Stimulated activated CD8-positive, alpha-beta memory T cell treated with anti-CD3 and anti-CD28 coated beads, Interleukin-7, amount 100 ng/mL, for 1 hour (primary cell): Measurements from ENCODE around the gene BFAR.
"Not testable (repeated sequence)": the region's sequence is repeated elsewhere in the genome, so short reads cannot be mapped to it uniquely, and the experiment has no call there.

Experiments
- DNase-seq, 2 donors: peaks; one replicate each; pipeline ENCODE4 v3.0.0-alpha.2; 2020; ENCODE audit warnings: low read depth in 2 of 2

Gene BFAR

GRCh38 chr16:14635395-14636165, 2.8 kb downstream of the BFAR start:
- no peak for DNase-seq

GRCh38 chr16:14636179-14636950, 3.6 kb downstream of the BFAR start:
- DNase-seq, result not testable (repeated sequence)

- not testable (repeated sequence) for DNase-seq
Observed at GRCh38 chr16:14636951-14637240, 4.1 kb downstream of the BFAR start.

GRCh38 chr16:14640538-14640937, 7.8 kb downstream of the BFAR start:
- DNase-seq, result no peak

- no peak for DNase-seq
Observed at GRCh38 chr16:14641206-14641605, 8.5 kb downstream of the BFAR start.

GRCh38 chr16:14641926-14642325, 9.2 kb downstream of the BFAR start:
- no peak for DNase-seq

GRCh38 chr16:14649816-14650215, 17.1 kb downstream of the BFAR start:
- DNase-seq, result no peak

- DNase-seq, result no peak
Observed at GRCh38 chr16:14650629-14651028, 17.9 kb downstream of the BFAR start.

GRCh38 chr16:14652726-14653125, 20.0 kb downstream of the BFAR start:
- no peak for DNase-seq

GRCh38 chr16:14658063-14658462, 25.3 kb downstream of the BFAR start:
- no peak for DNase-seq

GRCh38 chr16:14667347-14668266, 34.9 kb downstream of the BFAR start:
- DNase-seq, result no peak

- no peak for DNase-seq
Observed at GRCh38 chr16:14668556-14669223, 35.9 kb downstream of the BFAR start.

GRCh38 chr16:14669776-14670175, 37.0 kb downstream of the BFAR start:
- no peak for DNase-seq

- no peak for DNase-seq
Observed at GRCh38 chr16:14672403-14672971, 39.7 kb downstream of the BFAR start.

- no peak for DNase-seq
Observed at GRCh38 chr16:14676633-14677032, 43.9 kb downstream of the BFAR start.

GRCh38 chr16:14677627-14678026, 44.9 kb downstream of the BFAR start:
- no peak for DNase-seq

GRCh38 chr16:14678748-14679497, 46.2 kb downstream of the BFAR start:
- no peak for DNase-seq

GRCh38 chr16:14680396-14680795, 47.6 kb downstream of the BFAR start:
- not testable (repeated sequence) for DNase-seq

- no peak for DNase-seq
Observed at GRCh38 chr16:14681115-14681514, 48.4 kb downstream of the BFAR start.

- DNase-seq, result no peak
Observed at GRCh38 chr16:14682121-14682520, 49.4 kb downstream of the BFAR start.
